Ishikawa (cell line): ENCODE results near the gene CRMP1.

Experiments
- CEBPB ChIP-seq: IDR thresholded peaks from 2 replicates; pipeline ENCODE4 v1.6.1; 2012
- CREB1 ChIP-seq: IDR thresholded peaks from 2 replicates; pipeline ENCODE4 v1.6.1; 2012; ENCODE audit warnings: low read depth
- EGR1 ChIP-seq: IDR thresholded peaks from 2 replicates; pipeline ENCODE4 v1.6.1; 2012
- EP300 ChIP-seq: IDR thresholded peaks from 2 replicates; pipeline ENCODE4 v1.6.1; 2012; ENCODE audit warnings: borderline replicate concordance
- FOXM1 ChIP-seq: IDR thresholded peaks from 2 replicates; pipeline ENCODE4 v1.6.1; 2012; ENCODE audit warnings: low read depth, borderline replicate concordance
- NFIC ChIP-seq: IDR thresholded peaks from 2 replicates; pipeline ENCODE4 v1.6.1; 2012
- RAD21 ChIP-seq: IDR thresholded peaks from 2 replicates; pipeline ENCODE4 v1.6.1; 2012; ENCODE audit warnings: low read depth
- TAF1 ChIP-seq: IDR thresholded peaks from 2 replicates; pipeline ENCODE4 v1.6.1; 2012; ENCODE audit warnings: low read depth, mild to moderate bottlenecking
- TCF12 ChIP-seq: IDR thresholded peaks from 2 replicates; pipeline ENCODE4 v1.6.1; 2012; ENCODE audit warnings: low read depth
- TEAD4 ChIP-seq: IDR thresholded peaks from 2 replicates; pipeline ENCODE4 v1.6.1; 2012
- YY1 ChIP-seq: IDR thresholded peaks from 2 replicates; pipeline ENCODE4 v1.6.1; 2012; ENCODE audit warnings: low read depth
- ZBTB7A ChIP-seq: IDR thresholded peaks from 2 replicates; pipeline ENCODE4 v1.6.1; 2012; ENCODE audit warnings: low read depth
- TF ChIP-seq, protein P1 (sequence below): IDR thresholded peaks from 2 replicates; pipeline ENCODE4 v1.6.1; 2012
- TF ChIP-seq, protein P2 (sequence below): IDR thresholded peaks from 2 replicates; pipeline ENCODE4 v1.6.1; 2012
- TF ChIP-seq, protein P3 (sequence below): IDR thresholded peaks from 2 replicates; pipeline ENCODE4 v1.6.1; 2012; ENCODE audit warnings: low read depth, mild to moderate bottlenecking

CRMP1 gene

DNA sequence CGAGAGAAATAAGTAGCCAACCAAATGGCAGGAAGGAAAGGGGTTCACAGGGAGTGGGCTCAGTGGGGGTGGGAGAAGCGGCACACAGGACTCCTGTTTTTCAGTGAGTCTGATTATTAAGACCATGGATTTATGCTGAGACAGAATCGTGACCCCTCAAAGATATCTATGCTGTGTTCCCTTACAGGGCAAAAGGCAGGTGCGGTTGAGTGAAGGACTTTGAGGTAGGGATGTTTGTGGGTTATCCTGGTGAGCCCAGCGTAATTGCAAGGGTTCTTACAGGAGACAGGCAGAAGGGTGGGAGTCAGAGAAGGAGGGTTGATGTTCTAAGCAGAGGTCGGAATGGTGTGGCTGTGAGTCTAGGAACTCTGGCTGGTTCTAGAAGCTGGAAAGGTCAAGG lies 108.9 kb downstream of the CRMP1 start:
- TF ChIP-seq ZBTB7A (no peak), RAD21 (no peak), TEAD4 (no peak)

DNA sequence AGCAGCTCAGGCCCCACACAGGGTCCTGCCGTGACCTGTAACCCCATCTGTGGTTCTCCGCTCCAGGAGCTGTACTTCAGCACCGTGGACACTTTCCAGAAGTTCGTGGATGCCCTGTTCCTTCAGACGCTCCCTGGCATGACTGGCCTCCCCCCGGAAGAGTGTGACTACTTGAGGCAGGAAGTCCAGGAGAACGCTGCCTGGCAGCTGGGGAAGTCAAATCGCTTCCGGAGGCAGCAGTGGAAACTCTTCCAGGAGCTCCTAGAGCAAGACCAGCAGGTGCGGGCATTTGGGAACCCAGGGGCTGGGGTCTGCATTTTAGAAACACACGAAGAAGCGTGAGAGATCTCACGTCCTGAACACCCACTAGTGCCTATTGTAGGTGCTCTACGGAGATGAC lies 109.4 kb downstream of the CRMP1 start:
- TF ChIP-seq CREB1 (no peak), TAF1 (no peak), YY1 (no peak), RAD21 (no peak), TEAD4 (no peak), EGR1 (no peak), CEBPB (no peak), EP300 (no peak), TCF12 (no peak), NFIC (no peak), FOXM1 (no peak), ZBTB7A (no peak)
- TF ChIP-seq, protein P1, sequence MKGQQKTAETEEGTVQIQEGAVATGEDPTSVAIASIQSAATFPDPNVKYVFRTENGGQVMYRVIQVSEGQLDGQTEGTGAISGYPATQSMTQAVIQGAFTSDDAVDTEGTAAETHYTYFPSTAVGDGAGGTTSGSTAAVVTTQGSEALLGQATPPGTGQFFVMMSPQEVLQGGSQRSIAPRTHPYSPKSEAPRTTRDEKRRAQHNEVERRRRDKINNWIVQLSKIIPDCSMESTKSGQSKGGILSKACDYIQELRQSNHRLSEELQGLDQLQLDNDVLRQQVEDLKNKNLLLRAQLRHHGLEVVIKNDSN, result no peak
- TF ChIP-seq, protein P2, sequence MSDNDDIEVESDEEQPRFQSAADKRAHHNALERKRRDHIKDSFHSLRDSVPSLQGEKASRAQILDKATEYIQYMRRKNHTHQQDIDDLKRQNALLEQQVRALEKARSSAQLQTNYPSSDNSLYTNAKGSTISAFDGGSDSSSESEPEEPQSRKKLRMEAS, result no peak
- TF ChIP-seq, protein P3, sequence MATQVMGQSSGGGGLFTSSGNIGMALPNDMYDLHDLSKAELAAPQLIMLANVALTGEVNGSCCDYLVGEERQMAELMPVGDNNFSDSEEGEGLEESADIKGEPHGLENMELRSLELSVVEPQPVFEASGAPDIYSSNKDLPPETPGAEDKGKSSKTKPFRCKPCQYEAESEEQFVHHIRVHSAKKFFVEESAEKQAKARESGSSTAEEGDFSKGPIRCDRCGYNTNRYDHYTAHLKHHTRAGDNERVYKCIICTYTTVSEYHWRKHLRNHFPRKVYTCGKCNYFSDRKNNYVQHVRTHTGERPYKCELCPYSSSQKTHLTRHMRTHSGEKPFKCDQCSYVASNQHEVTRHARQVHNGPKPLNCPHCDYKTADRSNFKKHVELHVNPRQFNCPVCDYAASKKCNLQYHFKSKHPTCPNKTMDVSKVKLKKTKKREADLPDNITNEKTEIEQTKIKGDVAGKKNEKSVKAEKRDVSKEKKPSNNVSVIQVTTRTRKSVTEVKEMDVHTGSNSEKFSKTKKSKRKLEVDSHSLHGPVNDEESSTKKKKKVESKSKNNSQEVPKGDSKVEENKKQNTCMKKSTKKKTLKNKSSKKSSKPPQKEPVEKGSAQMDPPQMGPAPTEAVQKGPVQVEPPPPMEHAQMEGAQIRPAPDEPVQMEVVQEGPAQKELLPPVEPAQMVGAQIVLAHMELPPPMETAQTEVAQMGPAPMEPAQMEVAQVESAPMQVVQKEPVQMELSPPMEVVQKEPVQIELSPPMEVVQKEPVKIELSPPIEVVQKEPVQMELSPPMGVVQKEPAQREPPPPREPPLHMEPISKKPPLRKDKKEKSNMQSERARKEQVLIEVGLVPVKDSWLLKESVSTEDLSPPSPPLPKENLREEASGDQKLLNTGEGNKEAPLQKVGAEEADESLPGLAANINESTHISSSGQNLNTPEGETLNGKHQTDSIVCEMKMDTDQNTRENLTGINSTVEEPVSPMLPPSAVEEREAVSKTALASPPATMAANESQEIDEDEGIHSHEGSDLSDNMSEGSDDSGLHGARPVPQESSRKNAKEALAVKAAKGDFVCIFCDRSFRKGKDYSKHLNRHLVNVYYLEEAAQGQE, result no peak

DNA sequence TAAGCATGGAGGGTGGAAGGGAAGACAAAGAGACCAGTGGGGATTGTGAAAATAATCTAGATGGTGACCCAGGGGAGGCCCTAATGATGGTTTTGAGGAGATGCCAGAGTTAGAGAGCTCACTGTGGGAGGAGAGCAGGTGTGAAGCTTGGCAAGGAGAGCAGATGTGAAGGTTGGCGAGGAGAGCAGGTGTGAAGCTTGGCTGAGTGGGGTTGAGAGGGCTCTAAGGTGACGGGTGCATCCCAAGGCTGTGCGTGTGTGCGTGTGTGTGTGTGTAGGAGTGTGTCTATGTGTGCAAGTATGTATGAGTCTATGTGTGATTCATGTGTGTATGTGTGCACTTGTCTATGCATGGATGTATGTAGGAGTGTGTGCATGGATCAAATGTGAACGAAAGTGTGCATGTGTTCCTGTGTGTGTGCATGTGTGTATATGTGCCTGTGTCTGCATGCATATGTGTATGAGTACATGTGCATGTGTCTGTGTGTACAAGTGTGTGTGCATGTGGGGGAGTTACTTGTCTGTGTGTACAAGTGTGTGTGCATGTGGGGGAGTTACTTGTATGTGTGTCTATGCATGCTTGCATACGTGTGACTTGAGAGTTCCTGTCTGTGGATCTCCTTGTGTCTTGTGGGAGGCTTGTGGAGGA lies 109.9 kb downstream of the CRMP1 start:
- TF ChIP-seq CREB1 (no peak), CEBPB (no peak), TCF12 (no peak), TAF1 (no peak), ZBTB7A (no peak), TEAD4 (no peak), EGR1 (no peak)
- TF ChIP-seq, protein P1, result no peak

DNA sequence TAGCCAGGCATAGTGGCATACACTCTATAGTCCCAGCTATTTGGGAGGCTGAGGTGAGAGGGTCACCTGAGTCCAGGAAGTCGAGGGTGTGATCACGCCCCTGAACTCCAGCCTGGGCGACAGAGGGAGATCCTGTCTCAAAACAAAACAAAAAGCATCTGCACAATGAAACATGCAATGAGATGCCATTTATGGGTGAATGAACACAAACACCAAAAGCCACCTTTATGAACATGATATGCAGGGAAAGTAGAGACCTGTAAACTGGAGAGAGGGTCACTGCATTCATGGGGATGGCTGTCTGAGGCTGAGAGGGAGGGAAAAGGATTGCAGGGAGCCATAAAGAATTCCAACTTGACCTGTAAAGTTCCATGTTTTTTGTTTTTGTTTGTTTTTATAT lies 111.2 kb downstream of the CRMP1 start:
- TF ChIP-seq ZBTB7A, result no peak
- no peak for TF ChIP-seq FOXM1
- TF ChIP-seq, protein P1, result no peak
- no peak for TF ChIP-seq CREB1
- TF ChIP-seq EGR1, result no peak
- no peak for TF ChIP-seq TCF12
- no peak for TF ChIP-seq YY1
- TF ChIP-seq RAD21, result no peak
- TF ChIP-seq TAF1, result no peak
- no peak for TF ChIP-seq NFIC
- TF ChIP-seq, protein P3, result no peak
- TF ChIP-seq, protein P2, result no peak
- TF ChIP-seq TEAD4, result no peak
- TF ChIP-seq CEBPB, result no peak
- TF ChIP-seq EP300, result no peak

DNA sequence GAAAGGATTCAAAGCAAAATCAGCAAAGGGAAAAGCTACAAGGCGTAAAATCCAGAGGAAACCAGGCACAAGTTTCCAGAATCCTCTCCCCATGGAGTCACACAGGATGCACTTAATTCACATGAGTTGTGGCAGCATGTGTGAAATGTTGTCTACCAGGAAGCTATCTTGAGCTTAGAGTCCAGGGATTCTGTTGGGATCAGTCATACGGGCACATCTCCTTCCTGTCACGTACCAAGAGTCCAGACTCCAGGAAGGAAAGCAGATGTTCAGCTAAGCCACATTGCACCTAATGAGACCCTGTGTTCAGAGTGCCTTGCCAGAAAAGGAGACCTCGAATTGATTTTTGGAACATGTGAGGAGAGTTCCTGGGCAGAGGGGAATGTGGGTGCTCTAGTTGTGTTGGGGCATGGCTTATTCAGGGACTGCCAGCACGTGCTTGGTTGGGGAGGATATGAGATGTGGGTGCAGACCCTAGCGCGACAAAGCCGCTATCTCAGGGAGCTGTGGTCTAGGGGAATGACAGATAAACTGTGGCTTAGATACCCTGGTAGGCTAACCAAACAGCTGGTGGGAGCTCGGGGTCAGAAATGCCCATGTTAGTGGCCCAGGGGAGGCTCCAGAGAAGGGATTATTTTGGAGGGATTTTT lies 111.9 kb downstream of the CRMP1 start:
- TF ChIP-seq, protein P1, result no peak
- no peak for TF ChIP-seq YY1
- TF ChIP-seq TAF1, result no peak
- no peak for TF ChIP-seq ZBTB7A
- TF ChIP-seq TCF12, result no peak
- no peak for TF ChIP-seq EP300
